K562 (cell line): Measurements from ENCODE around the gene SPRED2. TPM values are rescaled to one million over a fixed set of nuclear protein-coding genes. Genes with fewer than 3 reads are reported as not detected.

Source experiments
- ATAC-seq: fragments of 200-7000 bp; cut with Tn5 transposase; 3 replicates; pipeline ENCODE4 v1.9.1; 2020; ENCODE audit warnings: moderate library complexity
- BruUV-seq: library from RNA; stranded (reverse); fragments of 400-500 nt; replicated peaks from 2 replicates; lab custom pipeline; 2021; lab: Mats Ljungman, UMichigan
- CTCF ChIA-PET: fragments of 300-600 bp; formaldehyde crosslinking; extraction: SDS; loops from one replicate; lab custom pipeline; 2021; ENCODE audit warnings: low intra/inter-chr PET ratio; lab: Yijun Ruan, JAX
- POLR2A ChIA-PET: fragments of 300-600, 350-650 bp; sonication (Branson Sonifier 250); formaldehyde crosslinking; extraction: SDS; loops from one replicate; lab custom pipeline; 2021; ENCODE audit warnings: antibody characterized with exemption, inconsistent platforms; lab: Yijun Ruan, JAX
- DNase-seq, 4 experiments: peaks; one replicate each; pipeline versions ENCODE4 v3.0.0 to v3.0.0-alpha.2; 2011 to 2018; ENCODE audit warnings: low spot score in 3 of 4, mixed read lengths in 3 of 4; ENCODE audit errors: extremely low read depth in 1 of 4
- FAIRE-seq: peaks from 2 replicates; lab custom pipeline; 2011; peaks lifted over from hg19 to GRCh38; lab: Jason Lieb, UNC
- H2AFZ ChIP-seq: 2 replicates; pipeline ENCODE4 v1.6.0; 2011; ENCODE audit warnings: low read depth, low read length, control low read depth, inconsistent platforms
- H3K27ac ChIP-seq: fragments of 200-600 bp; 3 replicates; pipeline ENCODE4 v1.8.0; 2011; ENCODE audit warnings: low read depth, mild to moderate bottlenecking, control low read depth, inconsistent platforms, low read length, moderate library complexity, mixed read lengths; ENCODE audit errors: extremely low read depth
- H3K27me3 ChIP-seq, 2 experiments: fragments of 300-600 bp in 1 of 2; 2 replicates in 1 of 2; 3 replicates in 1 of 2; pipeline versions ENCODE4 v1.6.0 to v1.8.0; 2011; ENCODE audit warnings: inconsistent platforms in 2 of 2, low read length in 2 of 2, mild to moderate bottlenecking in 1 of 2, mixed read lengths in 1 of 2, moderate library complexity in 1 of 2; ENCODE audit not compliant: control insufficient read depth in 2 of 2, insufficient read depth in 2 of 2
- H3K36me3 ChIP-seq: fragments of 300-600 bp; 3 replicates; pipeline ENCODE4 v1.8.0; 2011; ENCODE audit warnings: mild to moderate bottlenecking, low read length, inconsistent platforms; ENCODE audit not compliant: control insufficient read depth, insufficient read depth
- H3K4me1 ChIP-seq, 2 experiments: fragments of 200-600 bp in 1 of 2; replicated peaks in 1 of 2; 2 replicates in 1 of 2; 3 replicates in 1 of 2; pipeline versions ENCODE4 v1.5.1 to v1.8.0; 2011; ENCODE audit warnings: inconsistent platforms in 2 of 2, low read length in 2 of 2, mild to moderate bottlenecking in 1 of 2, mixed read lengths in 1 of 2, moderate library complexity in 1 of 2; ENCODE audit not compliant: control insufficient read depth in 2 of 2, insufficient read depth in 2 of 2
- H3K4me2 ChIP-seq: 2 replicates; pipeline ENCODE4 v1.6.1; 2011; ENCODE audit warnings: low read length, control low read depth, inconsistent platforms, mixed read lengths; ENCODE audit not compliant: insufficient read depth
- H3K4me3 ChIP-seq: fragments of 200-600 bp; sonication (generic), shearing (Covaris generic); 2 replicates; pipeline ENCODE4 v1.5.1; 2016; ENCODE audit warnings: control low read depth, inconsistent platforms
- H3K79me2 ChIP-seq: fragments of 200-600 bp; 3 replicates; pipeline ENCODE4 v1.8.0; 2011; ENCODE audit warnings: low read length, inconsistent platforms; ENCODE audit not compliant: control insufficient read depth, insufficient read depth
- H3K9ac ChIP-seq, 2 experiments: 2 replicates each; pipeline versions ENCODE4 v1.6.0 to v1.6.1; 2011; ENCODE audit warnings: low read depth in 2 of 2, low read length in 2 of 2, control low read depth in 1 of 2, inconsistent platforms in 1 of 2, mild to moderate bottlenecking in 1 of 2, mixed read lengths in 1 of 2; ENCODE audit not compliant: insufficient read depth in 1 of 2
- H3K9me1 ChIP-seq: one replicate; pipeline ENCODE4 v1.6.0; 2011; ENCODE audit warnings: inconsistent platforms, mild to moderate bottlenecking, low read length, moderate library complexity; ENCODE audit not compliant: control insufficient read depth, insufficient read depth
- H3K9me3 ChIP-seq: replicated peaks from 2 replicates; pipeline ENCODE4 v1.5.1; 2011; ENCODE audit warnings: low read depth, low read length, inconsistent platforms; ENCODE audit not compliant: control insufficient read depth, insufficient read depth
- H4K20me1 ChIP-seq: replicated peaks from 2 replicates; pipeline ENCODE4 v1.6.1; 2011; ENCODE audit warnings: low read length, inconsistent platforms, mixed read lengths; ENCODE audit not compliant: control insufficient read depth, insufficient read depth
- CBX2 ChIP-seq: fragments of 200-600 bp; sonication (generic); IDR thresholded peaks from one replicate; pipeline ENCODE4 v1.6.1; 2012; ENCODE audit warnings: mild to moderate bottlenecking, low read length, inconsistent platforms; ENCODE audit not compliant: insufficient read depth, poor library complexity, severe bottlenecking
- CEBPB ChIP-seq: fragments of 450-650 bp; IDR thresholded peaks from 2 replicates; pipeline ENCODE4 v1.6.1; 2016; ENCODE audit warnings: missing genetic modification characterization, missing compliant biosample characterization
- NFIC ChIP-seq: fragments of 450-650 bp; IDR thresholded peaks from 2 replicates; pipeline ENCODE4 v1.6.1; 2017; ENCODE audit warnings: mild to moderate bottlenecking, inconsistent platforms
- SETDB1 ChIP-seq: IDR thresholded peaks from one replicate; pipeline ENCODE4 v1.6.1; 2012; ENCODE audit warnings: low read length, control low read depth, inconsistent platforms
- SMARCA5 ChIP-seq: fragments of 450-650 bp; IDR thresholded peaks from 2 replicates; pipeline ENCODE4 v1.6.1; 2016
- SMARCB1 ChIP-seq: IDR thresholded peaks from 2 replicates; pipeline ENCODE4 v1.6.1; 2011; ENCODE audit warnings: improper control_type of control experiment, low read depth; ENCODE audit not compliant: insufficient read length
- STAT5B ChIP-seq: fragments of 250-450 bp; sonication (Bioruptor Pico); IDR thresholded peaks from 2 replicates; pipeline ENCODE4 v1.8.0; 2021; ENCODE audit warnings: mild to moderate bottlenecking, inconsistent platforms
- YY1 ChIP-seq, 3 experiments: IDR thresholded peaks; 2 replicates each; pipeline ENCODE4 v1.6.1; 2011; ENCODE audit warnings: low read length in 2 of 3, mild to moderate bottlenecking in 2 of 3, moderate library complexity in 2 of 3, borderline replicate concordance in 1 of 3, control low read depth in 1 of 3, low read depth in 1 of 3; ENCODE audit not compliant: insufficient read depth in 3 of 3, insufficient replicate concordance in 2 of 3, control insufficient read depth in 1 of 3, insufficient read length in 1 of 3; ENCODE audit errors: extremely low read depth in 1 of 3
- ZBTB17 ChIP-seq: fragments of 450-650 bp; formaldehyde crosslinking; IDR thresholded peaks from 2 replicates; pipeline ENCODE4 v1.4.0; 2020; ENCODE audit warnings: mild to moderate bottlenecking
- ZNF445 ChIP-seq: fragments of 250-450 bp; sonication (Bioruptor Pico); IDR thresholded peaks from 2 replicates; pipeline ENCODE4 v1.4.0; 2020; ENCODE audit warnings: low read depth, mild to moderate bottlenecking, moderate library complexity
- WGBS: fragments of 100-300 bp; shearing (Covaris generic); methylation state at CpG from one replicate; pipeline ENCODE4 v1.1.6; 2016; ENCODE audit warnings: low coverage, mixed read lengths; ENCODE audit not compliant: insufficient coverage; ENCODE audit errors: missing lambda C conversion rate; 5-methylcytosine and 5-hydroxymethylcytosine counted together
- in situ Hi-C: fragments of 300-500 bp; cut with MboI; formaldehyde crosslinking; loops from 4 replicates; pipeline ENCODE4 v1.15.0; 2018; ENCODE audit warnings: inconsistent platforms, mixed read lengths
- intact Hi-C: fragments of 100-400 bp; cut with micrococcal nuclease; formaldehyde crosslinking; loops from 2 replicates; pipeline ENCODE4 v1.14.2; 2022
- polyA plus RNA-seq, 8 experiments: library from polyadenylated mRNA; depleted of rRNA in 4 of 8; stranded (reverse) in 5 of 8; unstranded in 3 of 8; fragments of >200 nt; fragmentation: Nextera tagmentation in 2 of 8; fragmentation: Illumina TruSeq in 1 of 8; extraction: Ambion mirVana in 2 of 8; extraction: Trizol in 1 of 8; gene quantifications; 2 replicates each; pipeline versions ENCODE4 v1.2.1 to v1.2.3, GENCODE V29; 2011 to 2014; ENCODE audit warnings: inconsistent platforms in 1 of 8, missing spikeins in 1 of 8
- total RNA-seq, 7 experiments: library from RNA; depleted of rRNA in 6 of 7; stranded (reverse); fragments of >200 nt in 6 of 7; fragmentation: Illumina TruSeq in 2 of 7; extraction: Trizol in 2 of 7; gene quantifications; 2 replicates each; pipeline versions ENCODE4 v1.2.1 to v1.2.3, GENCODE V29; 2011 to 2021; ENCODE audit warnings: low replicate concordance in 1 of 7
- TF ChIP-seq, protein P1 (sequence below): sonication (generic); IDR thresholded peaks from 2 replicates; pipeline ENCODE4 v1.6.1; 2016
- TF ChIP-seq, protein P2 (sequence below): fragments of 250-450 bp; sonication (Bioruptor Pico); IDR thresholded peaks from 2 replicates; pipeline ENCODE4 v1.4.0; 2020

SPRED2 gene
- total and polyA plus RNA-seq, 9 of the 15 experiments (the other 6 are each of a cell fraction or from before 2014, with no cell fraction given): 4.6 to 50.8 (median 14.1) TPM

DNA sequence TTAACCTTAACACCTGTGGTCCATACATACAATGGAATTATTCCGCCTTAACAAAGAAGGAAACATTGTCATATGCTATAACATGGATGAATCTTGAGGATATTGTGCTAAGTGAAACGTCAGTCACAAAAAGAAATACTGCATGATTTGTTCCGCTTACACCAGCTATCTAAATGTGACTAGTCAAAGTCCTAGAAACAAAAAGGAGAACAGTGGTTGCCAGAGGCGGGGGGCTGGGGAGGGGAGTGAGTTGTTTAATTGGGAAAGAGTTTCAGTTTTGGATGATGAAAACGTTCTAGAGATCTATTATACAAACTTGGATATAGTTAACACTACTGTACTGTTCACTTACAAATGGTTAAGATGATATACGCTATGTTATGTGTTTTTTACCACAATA, 72.0 kb downstream of the SPRED2 start:
- ATAC-seq (no peak), DNase-seq (no peak), FAIRE-seq (no peak)
- Histone ChIP-seq H3K4me2 (no peak overlapping the region), H3K4me1 (peaks cover 20 to 71% of the 10 kb centered on the region in 2 experiments), H3K27ac (no peak overlapping the region; the same call in 2 of the 3 replicates), H3K9me1 (no peaks in the 10 kb centered on the region), H4K20me1 (peaks cover 22% of the 10 kb centered on the region), H2AFZ (no peak overlapping the region), H3K27me3 (no peaks in the 10 kb centered on the region), H3K36me3 (no peaks in the 10 kb centered on the region), H3K79me2 (peaks cover 93% of the 10 kb centered on the region), H3K4me3 (no peak overlapping the region), H3K9ac (no peak overlapping the region), H3K9me3 (no peaks in the 10 kb centered on the region)
- intact Hi-C loops: no loop called here
- ChIA-PET CTCF (no interaction called here), POLR2A (interaction anchor here (0.9 to 2.3 kb wide), 5 partner anchors 9 to 61 kb away, joined by 3 to 7 read pairs (median 5); no protein-coding TSS in a partner anchor)
- BruUV-seq: no TSS peak
- TF ChIP-seq, protein P1, sequence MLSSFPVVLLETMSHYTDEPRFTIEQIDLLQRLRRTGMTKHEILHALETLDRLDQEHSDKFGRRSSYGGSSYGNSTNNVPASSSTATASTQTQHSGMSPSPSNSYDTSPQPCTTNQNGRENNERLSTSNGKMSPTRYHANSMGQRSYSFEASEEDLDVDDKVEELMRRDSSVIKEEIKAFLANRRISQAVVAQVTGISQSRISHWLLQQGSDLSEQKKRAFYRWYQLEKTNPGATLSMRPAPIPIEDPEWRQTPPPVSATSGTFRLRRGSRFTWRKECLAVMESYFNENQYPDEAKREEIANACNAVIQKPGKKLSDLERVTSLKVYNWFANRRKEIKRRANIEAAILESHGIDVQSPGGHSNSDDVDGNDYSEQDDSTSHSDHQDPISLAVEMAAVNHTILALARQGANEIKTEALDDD: peak; percentile 78
- no peak for TF ChIP-seq SETDB1
- 48% methylated on average over 6 of the region's 6 CpGs for WGBS
- in situ Hi-C loops: no loop called here

DNA sequence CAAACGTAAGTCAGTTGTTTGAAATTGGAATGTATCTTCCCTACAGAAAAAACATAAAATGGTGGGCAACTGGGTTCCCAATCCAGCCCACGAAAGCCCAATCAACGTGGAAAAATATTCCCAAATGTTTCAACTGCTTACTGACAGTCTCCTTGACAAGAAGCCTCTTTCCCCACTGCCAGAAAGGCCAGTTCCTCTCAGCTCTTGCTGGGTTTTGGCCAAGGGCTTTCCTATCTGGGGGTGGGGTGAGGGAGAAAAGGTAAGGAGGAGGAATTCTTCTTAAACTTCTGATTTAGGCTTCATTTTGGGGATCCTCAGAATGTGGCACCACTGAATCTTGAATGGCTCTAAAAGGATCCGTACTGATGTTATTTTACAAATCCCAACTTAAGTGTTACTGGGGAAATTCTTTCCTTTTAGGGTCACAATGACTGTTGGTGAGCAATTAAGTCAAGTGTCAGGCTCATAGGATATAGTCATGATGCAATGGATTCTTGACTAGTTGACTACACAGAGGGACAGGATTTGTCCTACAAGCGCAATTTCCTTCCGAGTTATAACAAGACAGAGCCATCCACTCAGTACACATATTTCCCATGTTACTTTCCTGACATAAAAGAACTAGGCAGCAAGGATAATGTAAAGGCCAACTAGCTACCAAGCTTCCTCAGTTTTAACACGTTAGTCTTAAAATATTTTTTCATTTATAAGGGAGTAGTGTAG, 73.6 kb downstream of the SPRED2 start:
- DNase-seq (peak in 2 of 4 experiments; percentile 43 to 69), FAIRE-seq (peak; percentile 57), ATAC-seq (peak; percentile 60)
- intact Hi-C loops (loop anchor here (2.0 kb wide), 1 partner anchor 78 kb away; no protein-coding TSS in a partner anchor), in situ Hi-C loops (no loop called here)
- Histone ChIP-seq H4K20me1 (peaks cover 19% of the 10 kb centered on the region), H3K27me3 (no peaks in the 10 kb centered on the region), H3K79me2 (peaks cover 93% of the 10 kb centered on the region), H3K36me3 (no peaks in the 10 kb centered on the region; the same call in 2 of the 3 replicates), H3K27ac (peak overlapping the region; percentile 89), H3K4me3 (no peak overlapping the region), H3K4me2 (peak overlapping the region; percentile 60), H2AFZ (no peak overlapping the region), H3K9me3 (no peaks in the 10 kb centered on the region), H3K4me1 (peaks cover 20 to 56% of the 10 kb centered on the region in 2 experiments), H3K9me1 (no peaks in the 10 kb centered on the region), H3K9ac (peak overlapping the region in 1 of 2 experiments; percentile 42)
- POLR2A ChIA-PET: interaction anchor here (0.6 to 2.3 kb wide), 9 partner anchors 9 to 1744 kb away, joined by 3 to 7 read pairs (median 3); no protein-coding TSS in a partner anchor
- CTCF ChIA-PET: no interaction called here
- WGBS: 8% methylated on average over 7 of the region's 7 CpGs
- BruUV-seq: no TSS peak
- TF ChIP-seq, protein P2, sequence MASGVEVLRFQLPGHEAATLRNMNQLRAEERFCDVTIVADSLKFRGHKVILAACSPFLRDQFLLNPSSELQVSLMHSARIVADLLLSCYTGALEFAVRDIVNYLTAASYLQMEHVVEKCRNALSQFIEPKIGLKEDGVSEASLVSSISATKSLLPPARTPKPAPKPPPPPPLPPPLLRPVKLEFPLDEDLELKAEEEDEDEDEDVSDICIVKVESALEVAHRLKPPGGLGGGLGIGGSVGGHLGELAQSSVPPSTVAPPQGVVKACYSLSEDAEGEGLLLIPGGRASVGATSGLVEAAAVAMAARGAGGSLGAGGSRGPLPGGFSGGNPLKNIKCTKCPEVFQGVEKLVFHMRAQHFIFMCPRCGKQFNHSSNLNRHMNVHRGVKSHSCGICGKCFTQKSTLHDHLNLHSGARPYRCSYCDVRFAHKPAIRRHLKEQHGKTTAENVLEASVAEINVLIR: no peak
- TF ChIP-seq CBX2: no peak
- no peak for TF ChIP-seq STAT5B
- no peak for TF ChIP-seq ZBTB17 (CRISPR knock-in tag)
- TF ChIP-seq ZNF445 (CRISPR knock-in tag): no peak
- TF ChIP-seq SMARCA5: no peak
- TF ChIP-seq NFIC: peak; percentile 63
- peak; percentile 73 for TF ChIP-seq CEBPB (tag)
- TF ChIP-seq YY1 (IDR thresholded peaks at IDR 0.05; ENCODE audit: borderline replicate concordance in 1 of 3, control insufficient read depth in 1 of 3, extremely low read depth in 1 of 3, insufficient read depth in 3 of 3, insufficient read length in 1 of 3, insufficient replicate concordance in 2 of 3, low read depth in 1 of 3, low read length in 2 of 3): no peak
- no peak for TF ChIP-seq SMARCB1
